HCT116 (cell line): ENCODE results near the gene TEK. TPM values are rescaled to one million over a fixed set of nuclear protein-coding genes. Genes with fewer than 3 reads are reported as not detected.

ENCODE experiments used
- ATAC-seq: fragments of 200-7000 bp; cut with Tn5 transposase; 2 replicates; pipeline ENCODE4 v1.9.1; 2020; ENCODE audit warnings: mild to moderate bottlenecking, moderate library complexity
- BruUV-seq: library from RNA; stranded (reverse); fragments of 400-500 nt; replicated peaks from 2 replicates; lab custom pipeline; 2021; lab: Mats Ljungman, UMichigan
- CTCF ChIA-PET: fragments of 300-600 bp; sonication (Branson Sonifier 250); formaldehyde crosslinking; loops from one replicate; lab custom pipeline; 2021; ENCODE audit warnings: antibody characterized with exemption; lab: Charles Lee
- POLR2A ChIA-PET: fragments of 300-600, 350-600 bp; sonication (Branson Sonifier 250); formaldehyde crosslinking; loops from one replicate; lab custom pipeline; 2021; ENCODE audit warnings: antibody characterized with exemption; lab: Charles Lee
- RAD21 ChIA-PET, 2 experiments: fragments of 300-600 bp; sonication (Branson Sonifier 250); formaldehyde crosslinking; loops; one replicate each; lab custom pipeline; 2023; ENCODE audit warnings: low total read pairs in 2 of 2; ENCODE audit not compliant: uncharacterized antibody in 2 of 2, unreplicated experiment in 2 of 2, low non-redundant PET in 1 of 2; lab: Charles Lee
- DNase-seq: peaks from one replicate; pipeline ENCODE4 v3.0.0-alpha.2; 2010; ENCODE audit warnings: low read depth, low spot score
- H2AFZ ChIP-seq: fragments of 200-600 bp; shearing (Covaris generic), sonication (generic); 2 replicates; pipeline ENCODE4 v1.6.1; 2017; ENCODE audit warnings: low read depth, mixed run types, mixed read lengths, antibody characterized with exemption, low read length; ENCODE audit not compliant: poor library complexity, severe bottlenecking
- H3K27ac ChIP-seq: 2 replicates; pipeline ENCODE4 v1.5.1; 2012; ENCODE audit warnings: low read depth, low read length
- H3K27me3 ChIP-seq: fragments of 200-600 bp; sonication (generic); 2 replicates; pipeline ENCODE4 v1.6.1; 2016; ENCODE audit warnings: mixed run types, low read length, mixed read lengths; ENCODE audit not compliant: insufficient read depth
- H3K36me3 ChIP-seq, 2 experiments: fragments of 200-500 bp in 1 of 2; fragments of 200-600 bp in 1 of 2; sonication (Bioruptor generic) in 1 of 2; sonication (generic) in 1 of 2; 2 replicates each; pipeline versions ENCODE4 v1.5.1 to v1.6.1; 2014 to 2016; ENCODE audit warnings: low read length in 2 of 2, inconsistent platforms in 1 of 2, mixed read lengths in 1 of 2, mixed run types in 1 of 2; ENCODE audit not compliant: insufficient read depth in 2 of 2, control insufficient read depth in 1 of 2
- H3K4me1 ChIP-seq, 2 experiments: fragments of 200-600 bp in 1 of 2; sonication (generic) in 1 of 2; 2 replicates each; pipeline versions ENCODE4 v1.5.1 to v1.6.1; 2012 to 2017; ENCODE audit warnings: low read length in 2 of 2, inconsistent platforms in 1 of 2, mild to moderate bottlenecking in 1 of 2, mixed read lengths in 1 of 2, mixed run types in 1 of 2, moderate library complexity in 1 of 2; ENCODE audit not compliant: insufficient read depth in 2 of 2, control insufficient read depth in 1 of 2
- H3K4me2 ChIP-seq: fragments of 200-600 bp; sonication (generic); 2 replicates; pipeline ENCODE4 v1.6.1; 2017; ENCODE audit warnings: mixed run types, low read length, mixed read lengths
- H3K4me3 ChIP-seq, 2 experiments: fragments of 200-600 bp in 1 of 2; sonication (generic) in 1 of 2; replicated peaks in 1 of 2; 2 replicates each; pipeline ENCODE4 v1.5.1; 2011 to 2016; ENCODE audit warnings: low read length in 2 of 2, control low read depth in 1 of 2, low read depth in 1 of 2, mild to moderate bottlenecking in 1 of 2, mixed read lengths in 1 of 2, mixed run types in 1 of 2
- H3K79me2 ChIP-seq: fragments of 200-600 bp; sonication (generic); 2 replicates; pipeline ENCODE4 v1.6.1; 2017; ENCODE audit warnings: mild to moderate bottlenecking, mixed run types, low read length, moderate library complexity, mixed read lengths; ENCODE audit not compliant: insufficient read depth
- H3K9ac ChIP-seq: fragments of 200-600 bp; sonication (generic); 2 replicates; pipeline ENCODE4 v1.6.1; 2016; ENCODE audit warnings: low read length, mixed read lengths
- H3K9me2 ChIP-seq: fragments of 200-600 bp; sonication (generic), shearing (Covaris generic); 2 replicates; pipeline ENCODE4 v1.6.1; 2017; ENCODE audit warnings: mixed run types, mild to moderate bottlenecking, moderate library complexity; ENCODE audit not compliant: insufficient read depth
- H3K9me3 ChIP-seq, 2 experiments: fragments of 200-500 bp in 1 of 2; fragments of 200-600 bp in 1 of 2; sonication (Bioruptor generic) in 1 of 2; sonication (generic) in 1 of 2; 2 replicates each; pipeline ENCODE4 v1.6.1; 2014 to 2017; ENCODE audit warnings: low read length in 2 of 2, mixed read lengths in 2 of 2, inconsistent platforms in 1 of 2, low read depth in 1 of 2, mild to moderate bottlenecking in 1 of 2, mixed run types in 1 of 2, moderate library complexity in 1 of 2; ENCODE audit not compliant: control insufficient read depth in 1 of 2, insufficient read depth in 1 of 2
- H4K20me1 ChIP-seq: fragments of 200-600 bp; sonication (generic), shearing (Covaris generic); 2 replicates; pipeline ENCODE4 v1.6.1; 2017; ENCODE audit warnings: mixed run types, mild to moderate bottlenecking, moderate library complexity; ENCODE audit not compliant: insufficient read depth
- CBX3 ChIP-seq: IDR thresholded peaks from 2 replicates; pipeline ENCODE4 v1.6.1; 2012; ENCODE audit warnings: low read depth
- CEBPB ChIP-seq: IDR thresholded peaks from 2 replicates; pipeline ENCODE4 v1.6.1; 2012; ENCODE audit warnings: low read depth
- EGR1 ChIP-seq: IDR thresholded peaks from 2 replicates; pipeline ENCODE4 v1.6.1; 2012; ENCODE audit warnings: low read depth
- ELF1 ChIP-seq: IDR thresholded peaks from 2 replicates; pipeline ENCODE4 v1.6.1; 2012; ENCODE audit warnings: low read depth, borderline replicate concordance
- EZH2phosphoT487 ChIP-seq: fragments of 200-600 bp; IDR thresholded peaks from 2 replicates; pipeline ENCODE4 v1.6.1; 2018; ENCODE audit warnings: antibody characterized with exemption, borderline replicate concordance
- FOSL1 ChIP-seq: IDR thresholded peaks from 2 replicates; pipeline ENCODE4 v1.6.1; 2012; ENCODE audit warnings: low read depth
- JUND ChIP-seq: IDR thresholded peaks from 2 replicates; pipeline ENCODE4 v1.6.1; 2012
- POLR2AphosphoS5 ChIP-seq: IDR thresholded peaks from 2 replicates; pipeline ENCODE4 v1.6.1; 2011; ENCODE audit warnings: mild to moderate bottlenecking, low read depth, low read length, moderate library complexity
- RAD21 ChIP-seq: IDR thresholded peaks from 2 replicates; pipeline ENCODE4 v1.6.1; 2012; ENCODE audit warnings: low read depth, mild to moderate bottlenecking
- SP1 ChIP-seq: IDR thresholded peaks from 2 replicates; pipeline ENCODE4 v1.6.1; 2012; ENCODE audit warnings: low read depth
- TCF7L2 ChIP-seq: IDR thresholded peaks from 2 replicates; pipeline ENCODE4 v1.7.0; 2011; ENCODE audit warnings: borderline replicate concordance, inconsistent platforms; ENCODE audit not compliant: insufficient read depth, insufficient read length; ENCODE audit errors: extremely low read depth
- YY1 ChIP-seq: IDR thresholded peaks from 2 replicates; pipeline ENCODE4 v1.6.1; 2011; ENCODE audit warnings: low read length, low read depth, moderate library complexity, mild to moderate bottlenecking; ENCODE audit not compliant: insufficient replicate concordance; ENCODE audit errors: extremely low read depth
- intact Hi-C: fragments of 100-400 bp; cut with micrococcal nuclease; formaldehyde crosslinking; loops from 2 replicates; pipeline ENCODE4 v1.10.0; 2022
- total RNA-seq: library from RNA; stranded (reverse); gene quantifications from one replicate; pipeline ENCODE4 v1.2.1, GENCODE V29; 2021; ENCODE audit not compliant: unreplicated experiment
- TF ChIP-seq, protein P1 (sequence below): IDR thresholded peaks from 2 replicates; pipeline ENCODE4 v1.6.1; 2012
- TF ChIP-seq, protein P2 (sequence below): IDR thresholded peaks from 2 replicates; pipeline ENCODE4 v1.6.1; 2012
- TF ChIP-seq, protein P3 (sequence below), 3 experiments: fragments of 200-600 bp in 1 of 3; sonication (generic) in 1 of 3; IDR thresholded peaks in 2 of 3; conservative IDR thresholded peaks in 1 of 3; 2 replicates each; pipeline ENCODE4 v1.5.1; 2012 to 2017; ENCODE audit warnings: low read depth in 2 of 3, low read length in 2 of 3, antibody characterized with exemption in 1 of 3, borderline replicate concordance in 1 of 3, control low read depth in 1 of 3, mild to moderate bottlenecking in 1 of 3, mixed read lengths in 1 of 3, mixed run types in 1 of 3, moderate library complexity in 1 of 3; ENCODE audit not compliant: insufficient read depth in 1 of 3

TEK gene
- total RNA-seq, 1 experiment from 2014 or later: 0.15 TPM

DNA sequence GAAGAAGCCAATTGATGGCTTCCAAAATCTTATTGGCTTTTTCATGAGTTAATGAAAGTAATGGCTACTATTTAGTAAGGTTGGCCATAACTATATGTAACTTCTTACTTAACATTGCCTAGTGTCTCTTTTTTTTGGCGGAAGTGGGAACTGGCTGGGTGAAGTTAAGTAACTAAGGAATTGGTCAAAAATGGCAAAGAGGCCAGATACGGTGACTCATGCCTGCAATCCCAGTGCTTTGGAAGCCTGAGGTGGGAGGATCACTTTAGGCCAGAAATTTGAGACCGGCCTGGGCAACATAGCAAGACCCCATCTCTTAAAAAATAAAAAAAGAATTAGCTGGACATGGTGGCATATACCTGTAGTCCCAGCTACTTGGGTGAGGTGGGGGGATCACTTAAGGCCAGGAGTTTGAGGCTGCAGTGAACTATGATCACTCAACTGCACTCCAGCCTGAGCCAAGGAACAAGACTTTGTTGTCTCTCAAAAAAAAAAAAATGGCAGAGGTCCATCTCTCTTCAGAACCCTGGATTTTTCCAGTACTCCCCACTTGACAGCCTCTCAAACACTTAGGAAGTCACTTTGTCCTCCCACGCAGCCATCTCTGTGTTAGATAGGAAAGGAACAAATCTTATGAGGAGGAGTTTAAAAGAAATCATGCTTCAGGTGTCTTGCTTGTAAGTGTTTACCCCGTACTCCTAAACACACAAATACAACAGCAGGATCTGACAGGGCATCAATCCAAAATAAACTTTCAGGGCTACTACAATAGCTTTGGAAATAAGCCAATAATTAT is 75.7 kb downstream of the TEK start:
- intact Hi-C loops: no loop called here
- TF ChIP-seq POLR2AphosphoS5 (no peak), CEBPB (0 out of 2 replicates have a peak, but pooled peaks have one; percentile 25), SP1 (peak; percentile 20; the same call in 1 of the 2 replicates), JUND (peak; percentile 51), FOSL1 (peak; percentile 31; the same call in 1 of the 2 replicates), EZH2phosphoT487 (no peak)
- ATAC-seq: peak; percentile 47; the same call in 1 of the 2 replicates

DNA sequence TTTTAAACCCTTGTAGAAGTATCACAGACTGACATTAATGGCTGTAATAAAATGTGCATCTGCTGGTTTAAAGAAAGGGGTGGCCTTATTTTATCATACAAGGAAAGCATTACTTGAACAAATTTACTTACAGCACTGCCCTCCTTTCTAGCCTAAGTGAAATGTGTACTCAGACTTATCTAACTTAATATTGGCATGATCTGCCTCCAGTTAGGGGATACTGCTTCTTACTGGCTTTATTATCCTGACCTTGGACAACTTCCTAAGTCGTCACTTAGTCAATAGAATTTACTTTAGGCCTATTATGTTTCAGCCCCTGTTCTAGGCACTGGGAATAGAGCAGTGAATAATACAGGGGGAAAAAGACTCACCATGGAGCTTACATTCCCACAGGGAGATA is 79.4 kb downstream of the TEK start:
- Histone ChIP-seq H3K79me2 (no peaks in the 10 kb centered on the region), H3K36me3 (no peaks in the 10 kb centered on the region), H2AFZ (no peak overlapping the region), H3K9me2 (no peaks in the 10 kb centered on the region), H3K4me3 (no peak overlapping the region), H3K4me1 (peaks cover 12 to 15% of the 10 kb centered on the region in 2 experiments), H3K9me3 (no peaks in the 10 kb centered on the region), H3K9ac (no peak overlapping the region), H4K20me1 (no peaks in the 10 kb centered on the region), H3K27me3 (no peaks in the 10 kb centered on the region), H3K27ac (no peak overlapping the region), H3K4me2 (no peak overlapping the region)
- DNase-seq (no peak), ATAC-seq (no peak)
- intact Hi-C loops: no loop called here
- ChIA-PET RAD21 (no interaction called here), CTCF (no interaction called here), POLR2A (no interaction called here)
- no TSS peak for BruUV-seq
- no peak for TF ChIP-seq ELF1
- TF ChIP-seq, protein P1, sequence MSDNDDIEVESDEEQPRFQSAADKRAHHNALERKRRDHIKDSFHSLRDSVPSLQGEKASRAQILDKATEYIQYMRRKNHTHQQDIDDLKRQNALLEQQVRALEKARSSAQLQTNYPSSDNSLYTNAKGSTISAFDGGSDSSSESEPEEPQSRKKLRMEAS: no peak
- TF ChIP-seq TCF7L2: no peak
- TF ChIP-seq EGR1: no peak
- TF ChIP-seq RAD21: no peak
- TF ChIP-seq SP1: no peak
- TF ChIP-seq, protein P2, sequence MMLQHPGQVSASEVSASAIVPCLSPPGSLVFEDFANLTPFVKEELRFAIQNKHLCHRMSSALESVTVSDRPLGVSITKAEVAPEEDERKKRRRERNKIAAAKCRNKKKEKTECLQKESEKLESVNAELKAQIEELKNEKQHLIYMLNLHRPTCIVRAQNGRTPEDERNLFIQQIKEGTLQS: no peak
- TF ChIP-seq CBX3: no peak
- TF ChIP-seq, protein P3, sequence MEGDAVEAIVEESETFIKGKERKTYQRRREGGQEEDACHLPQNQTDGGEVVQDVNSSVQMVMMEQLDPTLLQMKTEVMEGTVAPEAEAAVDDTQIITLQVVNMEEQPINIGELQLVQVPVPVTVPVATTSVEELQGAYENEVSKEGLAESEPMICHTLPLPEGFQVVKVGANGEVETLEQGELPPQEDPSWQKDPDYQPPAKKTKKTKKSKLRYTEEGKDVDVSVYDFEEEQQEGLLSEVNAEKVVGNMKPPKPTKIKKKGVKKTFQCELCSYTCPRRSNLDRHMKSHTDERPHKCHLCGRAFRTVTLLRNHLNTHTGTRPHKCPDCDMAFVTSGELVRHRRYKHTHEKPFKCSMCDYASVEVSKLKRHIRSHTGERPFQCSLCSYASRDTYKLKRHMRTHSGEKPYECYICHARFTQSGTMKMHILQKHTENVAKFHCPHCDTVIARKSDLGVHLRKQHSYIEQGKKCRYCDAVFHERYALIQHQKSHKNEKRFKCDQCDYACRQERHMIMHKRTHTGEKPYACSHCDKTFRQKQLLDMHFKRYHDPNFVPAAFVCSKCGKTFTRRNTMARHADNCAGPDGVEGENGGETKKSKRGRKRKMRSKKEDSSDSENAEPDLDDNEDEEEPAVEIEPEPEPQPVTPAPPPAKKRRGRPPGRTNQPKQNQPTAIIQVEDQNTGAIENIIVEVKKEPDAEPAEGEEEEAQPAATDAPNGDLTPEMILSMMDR (IDR thresholded peaks at IDR 0.05 in 2 of 3, conservative IDR thresholded peaks at IDR 0.05 in 1 of 3; ENCODE audit: borderline replicate concordance in 1 of 3, insufficient read depth in 1 of 3, low read depth in 2 of 3, low read length in 2 of 3): no peak
- no peak for TF ChIP-seq YY1

More for the DNA sequence above, 75.7 kb downstream of the TEK start:
- Histone ChIP-seq H3K27ac (no peak overlapping the region), H3K9ac (no peak overlapping the region), H4K20me1 (no peaks in the 10 kb centered on the region), H3K9me2 (no peaks in the 10 kb centered on the region), H3K79me2 (no peaks in the 10 kb centered on the region), H3K4me1 (peaks cover 12 to 24% of the 10 kb centered on the region in 2 experiments), H3K36me3 (no peaks in the 10 kb centered on the region), H3K9me3 (no peaks in the 10 kb centered on the region), H3K27me3 (no peaks in the 10 kb centered on the region), H3K4me3 (no peak overlapping the region), H3K4me2 (no peak overlapping the region), H2AFZ (no peak overlapping the region)
- ChIA-PET CTCF (no interaction called here), POLR2A (no interaction called here), RAD21 (no interaction called here)
- DNase-seq: no peak
- no TSS peak for BruUV-seq
